Karpas-422 (cell line): Measurements from ENCODE around the gene PRKN. TPM values are rescaled to one million over a fixed set of nuclear protein-coding genes. Genes with fewer than 3 reads are reported as not detected.

Experiments used
- DNase-seq: peaks from one replicate; pipeline ENCODE4 v3.0.0-alpha.2; 2015
- H2AFZ ChIP-seq: fragments of 200-600 bp; sonication (generic); 2 replicates; pipeline ENCODE4 v1.6.1; 2014; ENCODE audit warnings: antibody characterized with exemption, low read length, mixed read lengths
- H3K27ac ChIP-seq: fragments of 200-600 bp; sonication (generic); 2 replicates; pipeline ENCODE4 v1.5.1; 2014; ENCODE audit warnings: mild to moderate bottlenecking, low read length, moderate library complexity
- H3K27me3 ChIP-seq: fragments of 200-600 bp; sonication (generic); 2 replicates; pipeline ENCODE4 v1.6.1; 2014; ENCODE audit warnings: low read length, mixed read lengths
- H3K36me3 ChIP-seq: fragments of 200-600 bp; sonication (generic); 2 replicates; pipeline ENCODE4 v1.6.1; 2014; ENCODE audit warnings: low read length, mixed read lengths; ENCODE audit not compliant: insufficient read depth
- H3K4me1 ChIP-seq: fragments of 200-600 bp; sonication (generic); 2 replicates; pipeline ENCODE4 v1.6.1; 2014; ENCODE audit warnings: mild to moderate bottlenecking, low read length, mixed read lengths
- H3K4me2 ChIP-seq: fragments of 200-600 bp; sonication (generic); 2 replicates; pipeline ENCODE4 v1.6.1; 2014; ENCODE audit warnings: low read length, low read depth, mild to moderate bottlenecking; ENCODE audit not compliant: poor library complexity, severe bottlenecking
- H3K4me3 ChIP-seq: fragments of 200-600 bp; sonication (generic); 2 replicates; pipeline ENCODE4 v1.5.1; 2014; ENCODE audit warnings: mild to moderate bottlenecking, antibody characterized with exemption, low read length, mixed read lengths
- H3K79me2 ChIP-seq: fragments of 200-600 bp; sonication (generic); 2 replicates; pipeline ENCODE4 v1.6.1; 2014; ENCODE audit warnings: mild to moderate bottlenecking, low read length, mixed read lengths
- H3K9ac ChIP-seq: fragments of 200-600 bp; sonication (generic); 2 replicates; pipeline ENCODE4 v1.6.0; 2014; ENCODE audit warnings: low read length
- H3K9me2 ChIP-seq: fragments of 200-600 bp; sonication (generic), shearing (Covaris generic); replicated peaks from 2 replicates; pipeline ENCODE4 v1.6.0; 2014; ENCODE audit warnings: mild to moderate bottlenecking, low read length, moderate library complexity; ENCODE audit not compliant: insufficient read depth
- H3K9me3 ChIP-seq: fragments of 300-700, 200-600 bp; sonication (generic); 2 replicates; pipeline ENCODE4 v1.6.1; 2014; ENCODE audit warnings: low read length, mixed read lengths
- H4K20me1 ChIP-seq: fragments of 200-600 bp; sonication (generic); 2 replicates; pipeline ENCODE4 v1.6.1; 2014; ENCODE audit warnings: mild to moderate bottlenecking, antibody characterized with exemption, low read length, low read depth; ENCODE audit not compliant: insufficient read depth
- total RNA-seq: library from RNA; depleted of rRNA; stranded (reverse); fragments of >200 nt; shearing (Covaris generic); gene quantifications from 2 replicates; pipeline ENCODE4 v1.2.3, GENCODE V29; 2014; ENCODE audit warnings: low replicate concordance

PRKN gene
- total RNA-seq, 1 experiment from 2014 or later: not detected

- H3K9me2 ChIP-seq: no peaks in the 10 kb centered on the region
- no peaks in the 10 kb centered on the region for H3K27me3 ChIP-seq
- H3K27ac ChIP-seq: no peak overlapping the region
- no peak overlapping the region for H3K4me3 ChIP-seq
- no peaks in the 10 kb centered on the region for H4K20me1 ChIP-seq
- peaks cover 13% of the 10 kb centered on the region for H3K9me3 ChIP-seq
- no peak overlapping the region for H2AFZ ChIP-seq
- no peak overlapping the region for H3K4me2 ChIP-seq
- no peak overlapping the region for H3K9ac ChIP-seq
- no peaks in the 10 kb centered on the region for H3K36me3 ChIP-seq
- no peak for DNase-seq
- no peaks in the 10 kb centered on the region for H3K4me1 ChIP-seq
- H3K79me2 ChIP-seq: no peaks in the 10 kb centered on the region
Observed at GRCh38 chr6:162525181-162525580, 202.4 kb downstream of the PRKN start.

DNA sequence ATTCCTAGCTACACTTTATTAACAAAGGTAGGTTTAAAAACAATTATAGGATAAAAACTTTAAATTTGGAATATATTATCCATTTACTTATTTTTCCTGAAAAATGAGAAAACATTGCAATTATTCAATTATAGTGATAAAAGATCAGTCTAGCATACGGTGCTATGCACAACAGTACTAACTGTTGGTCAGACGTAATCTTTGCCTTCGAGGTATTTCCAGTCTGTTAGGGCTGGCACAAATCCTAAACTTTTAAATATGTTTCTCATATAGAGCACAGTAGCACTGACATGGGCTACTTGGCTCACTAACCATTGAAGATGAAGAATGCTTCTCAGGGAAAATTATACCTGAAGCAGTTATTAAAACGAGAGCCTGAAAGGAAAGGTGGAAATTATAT is 214.8 kb downstream of the PRKN start:
- no peaks in the 10 kb centered on the region for H3K36me3 ChIP-seq
- H3K27me3 ChIP-seq: no peaks in the 10 kb centered on the region
- no peak overlapping the region for H2AFZ ChIP-seq
- H3K79me2 ChIP-seq: no peaks in the 10 kb centered on the region
- no peaks in the 10 kb centered on the region for H3K4me1 ChIP-seq
- H3K9ac ChIP-seq: no peak overlapping the region
- no peak overlapping the region for H3K4me2 ChIP-seq
- H3K27ac ChIP-seq: no peak overlapping the region
- DNase-seq: no peak
- no peaks in the 10 kb centered on the region for H3K9me2 ChIP-seq
- no peaks in the 10 kb centered on the region for H4K20me1 ChIP-seq
- peaks cover 12% of the 10 kb centered on the region for H3K9me3 ChIP-seq
- H3K4me3 ChIP-seq: no peak overlapping the region

GRCh38 chr6:162497389-162497788 is 230.2 kb downstream of the PRKN start:
- Histone ChIP-seq H3K27ac (no peak overlapping the region), H3K9me3 (0 out of 2 replicates have a peak, but pooled peaks cover 3% of the 10 kb centered on the region), H3K9me2 (no peaks in the 10 kb centered on the region), H3K79me2 (no peaks in the 10 kb centered on the region), H3K9ac (no peak overlapping the region), H3K4me1 (no peaks in the 10 kb centered on the region), H3K4me3 (no peak overlapping the region), H3K36me3 (no peaks in the 10 kb centered on the region), H4K20me1 (no peaks in the 10 kb centered on the region), H3K27me3 (no peaks in the 10 kb centered on the region), H3K4me2 (no peak overlapping the region), H2AFZ (no peak overlapping the region)
- no peak for DNase-seq

DNA sequence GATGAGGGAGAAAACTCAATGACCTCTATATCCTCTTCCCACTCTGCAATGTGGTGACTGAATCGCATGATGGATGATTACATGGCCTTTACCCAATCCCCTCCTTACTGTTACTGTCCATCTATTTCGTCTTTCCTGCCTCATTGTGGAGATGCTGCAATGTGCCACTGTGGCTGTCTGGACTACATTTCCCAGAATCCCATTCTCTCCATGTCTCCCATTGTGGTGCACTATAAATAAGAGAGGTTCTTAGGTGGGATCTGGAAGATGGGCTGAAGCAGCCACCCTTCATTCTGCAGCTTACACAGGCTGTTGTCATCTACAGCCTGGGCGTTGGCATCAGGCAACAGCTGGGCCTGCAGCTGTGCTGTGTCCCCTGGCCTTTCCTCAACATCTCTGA is 233.6 kb downstream of the PRKN start:
- H3K27ac ChIP-seq: no peak overlapping the region
- no peak overlapping the region for H2AFZ ChIP-seq
- H3K9me2 ChIP-seq: no peaks in the 10 kb centered on the region
- no peaks in the 10 kb centered on the region for H4K20me1 ChIP-seq
- H3K9me3 ChIP-seq: no peaks in the 10 kb centered on the region
- no peak overlapping the region for H3K4me3 ChIP-seq
- H3K79me2 ChIP-seq: no peaks in the 10 kb centered on the region
- H3K9ac ChIP-seq: no peak overlapping the region
- DNase-seq: no peak
- no peaks in the 10 kb centered on the region for H3K4me1 ChIP-seq
- no peaks in the 10 kb centered on the region for H3K36me3 ChIP-seq
- H3K4me2 ChIP-seq: no peak overlapping the region
- no peaks in the 10 kb centered on the region for H3K27me3 ChIP-seq

- H3K36me3 ChIP-seq: no peaks in the 10 kb centered on the region
- no peaks in the 10 kb centered on the region for H4K20me1 ChIP-seq
- no peaks in the 10 kb centered on the region for H3K4me1 ChIP-seq
- no peak for DNase-seq
- H3K27me3 ChIP-seq: no peaks in the 10 kb centered on the region
- no peak overlapping the region for H2AFZ ChIP-seq
- H3K27ac ChIP-seq: no peak overlapping the region
- no peak overlapping the region for H3K4me3 ChIP-seq
- no peaks in the 10 kb centered on the region for H3K9me2 ChIP-seq
- H3K79me2 ChIP-seq: no peaks in the 10 kb centered on the region
- H3K9me3 ChIP-seq: peaks cover 7% of the 10 kb centered on the region
- no peak overlapping the region for H3K9ac ChIP-seq
- no peak overlapping the region for H3K4me2 ChIP-seq
Observed at GRCh38 chr6:162491637-162492036, 235.9 kb downstream of the PRKN start.

DNA sequence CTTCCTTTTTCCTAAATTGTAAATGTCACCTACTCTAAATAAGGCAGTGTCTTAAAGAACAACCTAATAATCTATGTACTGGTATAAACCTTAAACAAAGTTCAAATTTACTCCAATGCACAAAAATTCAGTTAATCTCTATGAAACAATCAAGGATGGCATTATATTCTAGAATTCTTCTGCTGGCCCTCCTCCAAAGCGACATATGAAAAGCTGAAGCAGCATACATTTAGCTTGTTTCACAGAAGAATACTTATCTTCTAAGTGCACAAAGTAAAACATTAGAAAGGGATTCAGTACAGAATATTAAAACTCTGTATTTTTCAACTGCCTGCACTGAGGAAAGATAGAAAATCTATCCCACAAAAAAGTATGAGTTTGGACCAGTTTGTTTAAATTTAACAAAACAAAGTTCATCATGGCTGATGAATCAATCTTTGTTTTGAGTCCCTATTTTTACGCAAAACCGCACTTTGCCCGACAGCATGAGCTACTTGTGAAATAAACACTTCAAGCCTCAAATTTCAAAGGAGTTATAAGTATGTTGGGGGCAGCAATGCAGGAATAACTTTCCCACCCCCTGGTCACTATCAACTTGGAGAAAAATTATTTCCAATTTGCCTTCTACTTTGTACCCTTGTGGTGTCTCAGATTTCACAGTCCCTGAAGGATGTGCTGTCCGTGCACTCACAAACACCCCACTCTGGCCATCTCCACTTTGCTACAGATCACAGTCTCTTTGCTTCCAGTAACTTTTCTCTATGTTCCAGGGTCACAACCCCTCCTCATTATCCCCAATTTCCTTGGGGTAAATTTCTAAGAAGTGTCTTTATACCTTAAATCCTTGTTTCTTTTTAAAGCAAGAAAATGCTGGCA is 238.2 kb downstream of the PRKN start:
- Histone ChIP-seq H2AFZ (no peak overlapping the region), H3K4me3 (no peak overlapping the region), H3K9me3 (peaks cover 11% of the 10 kb centered on the region), H3K36me3 (no peaks in the 10 kb centered on the region), H4K20me1 (no peaks in the 10 kb centered on the region), H3K4me1 (no peaks in the 10 kb centered on the region), H3K4me2 (no peak overlapping the region), H3K9ac (no peak overlapping the region), H3K27ac (no peak overlapping the region), H3K9me2 (no peaks in the 10 kb centered on the region), H3K27me3 (no peaks in the 10 kb centered on the region), H3K79me2 (no peaks in the 10 kb centered on the region)
- no peak for DNase-seq

DNA sequence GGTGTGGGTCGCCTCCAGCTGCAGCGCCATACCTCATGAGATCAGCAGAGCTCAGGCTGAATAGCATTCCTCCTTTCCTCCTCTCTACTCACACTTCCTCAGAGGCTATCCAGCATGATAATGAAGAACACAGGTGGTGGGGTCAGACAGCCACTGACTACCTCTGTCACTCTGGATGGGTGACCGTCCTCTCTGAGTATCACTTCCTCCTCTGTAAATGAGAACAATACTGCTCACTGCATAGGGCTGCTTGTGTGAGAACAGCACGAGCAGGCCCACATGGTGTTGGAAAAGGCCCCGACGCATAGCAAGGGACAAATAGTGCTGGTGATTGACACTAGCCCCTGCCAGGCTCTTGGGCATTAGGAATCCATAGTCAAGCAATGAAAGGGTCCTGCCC is 239.1 kb downstream of the PRKN start:
- no peak for DNase-seq

DNA sequence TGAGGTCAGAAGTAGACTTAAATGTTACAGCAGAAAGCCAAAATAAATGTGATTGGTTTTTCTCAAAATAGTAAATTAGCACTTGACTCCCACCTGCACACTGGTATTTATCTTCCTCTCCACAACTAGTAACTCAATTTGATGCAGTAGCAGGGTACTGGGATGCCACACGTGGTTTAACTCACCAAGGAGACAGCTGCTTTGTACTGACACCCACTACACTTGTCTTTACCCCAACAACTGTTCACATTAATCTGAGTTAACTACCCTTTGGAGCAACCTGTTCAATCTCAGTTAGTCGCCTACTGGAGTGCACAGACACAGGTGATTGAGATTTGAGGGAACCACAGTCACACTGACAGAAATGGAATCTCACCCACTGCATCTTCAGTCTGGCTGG is 242.1 kb downstream of the PRKN start:
- Histone ChIP-seq H3K36me3 (no peaks in the 10 kb centered on the region), H3K4me3 (no peak overlapping the region), H4K20me1 (no peaks in the 10 kb centered on the region), H3K27me3 (no peaks in the 10 kb centered on the region), H3K4me1 (no peaks in the 10 kb centered on the region), H3K79me2 (no peaks in the 10 kb centered on the region), H3K9me2 (no peaks in the 10 kb centered on the region), H2AFZ (no peak overlapping the region), H3K4me2 (no peak overlapping the region), H3K9me3 (peaks cover 11% of the 10 kb centered on the region), H3K9ac (no peak overlapping the region), H3K27ac (no peak overlapping the region)
- no peak for DNase-seq

More for the DNA sequence above, 239.1 kb downstream of the PRKN start:
- no peaks in the 10 kb centered on the region for H3K27me3 ChIP-seq
- H3K9me3 ChIP-seq: peaks cover 11% of the 10 kb centered on the region
- H3K4me2 ChIP-seq: no peak overlapping the region
- H3K36me3 ChIP-seq: no peaks in the 10 kb centered on the region
- no peak overlapping the region for H2AFZ ChIP-seq
- H4K20me1 ChIP-seq: no peaks in the 10 kb centered on the region
- H3K9me2 ChIP-seq: no peaks in the 10 kb centered on the region
- H3K4me1 ChIP-seq: no peaks in the 10 kb centered on the region
- H3K4me3 ChIP-seq: no peak overlapping the region
- H3K79me2 ChIP-seq: no peaks in the 10 kb centered on the region
- H3K9ac ChIP-seq: no peak overlapping the region
- no peak overlapping the region for H3K27ac ChIP-seq
